NCI-H345 treated with DMSO at 0.1 percent for 48 hours (cell line): ENCODE measurements around the gene ACAP3.

ENCODE experiments used
- DNase-seq: peaks from one replicate; lab custom pipeline; 2025; ENCODE audit not compliant: unreplicated experiment; lab: John Stamatoyannopoulos, UW

The ACAP3 gene

DNA sequence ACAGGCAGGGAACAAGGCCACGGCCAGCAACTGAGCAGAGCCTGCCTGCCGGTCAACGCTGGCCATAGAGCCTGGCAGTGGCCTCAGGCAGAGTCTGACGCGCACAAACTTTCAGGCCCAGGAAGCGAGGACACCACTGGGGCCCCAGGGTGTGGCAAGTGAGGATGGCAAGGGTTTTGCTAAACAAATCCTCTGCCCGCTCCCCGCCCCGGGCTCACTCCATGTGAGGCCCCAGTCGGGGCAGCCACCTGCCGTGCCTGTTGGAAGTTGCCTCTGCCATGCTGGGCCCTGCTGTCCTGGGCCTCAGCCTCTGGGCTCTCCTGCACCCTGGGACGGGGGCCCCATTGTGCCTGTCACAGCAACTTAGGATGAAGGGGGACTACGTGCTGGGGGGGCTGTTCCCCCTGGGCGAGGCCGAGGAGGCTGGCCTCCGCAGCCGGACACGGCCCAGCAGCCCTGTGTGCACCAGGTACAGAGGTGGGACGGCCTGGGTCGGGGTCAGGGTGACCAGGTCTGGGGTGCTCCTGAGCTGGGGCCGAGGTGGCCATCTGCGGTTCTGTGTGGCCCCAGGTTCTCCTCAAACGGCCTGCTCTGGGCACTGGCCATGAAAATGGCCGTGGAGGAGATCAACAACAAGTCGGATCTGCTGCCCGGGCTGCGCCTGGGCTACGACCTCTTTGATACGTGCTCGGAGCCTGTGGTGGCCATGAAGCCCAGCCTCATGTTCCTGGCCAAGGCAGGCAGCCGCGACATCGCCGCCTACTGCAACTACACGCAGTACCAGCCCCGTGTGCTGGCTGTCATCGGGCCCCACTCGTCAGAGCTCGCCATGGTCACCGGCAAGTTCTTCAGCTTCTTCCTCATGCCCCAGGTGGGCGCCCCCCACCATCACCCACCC lies 23.6 kb upstream of the ACAP3 start, which contains the start of gene TAS1R3:
TAS1R3 (plus strand) TSS at position 213 of the 898 bp plus-strand sequence; CDS start at position 279, 66 bp downstream.
- no peak for DNase-seq

DNA sequence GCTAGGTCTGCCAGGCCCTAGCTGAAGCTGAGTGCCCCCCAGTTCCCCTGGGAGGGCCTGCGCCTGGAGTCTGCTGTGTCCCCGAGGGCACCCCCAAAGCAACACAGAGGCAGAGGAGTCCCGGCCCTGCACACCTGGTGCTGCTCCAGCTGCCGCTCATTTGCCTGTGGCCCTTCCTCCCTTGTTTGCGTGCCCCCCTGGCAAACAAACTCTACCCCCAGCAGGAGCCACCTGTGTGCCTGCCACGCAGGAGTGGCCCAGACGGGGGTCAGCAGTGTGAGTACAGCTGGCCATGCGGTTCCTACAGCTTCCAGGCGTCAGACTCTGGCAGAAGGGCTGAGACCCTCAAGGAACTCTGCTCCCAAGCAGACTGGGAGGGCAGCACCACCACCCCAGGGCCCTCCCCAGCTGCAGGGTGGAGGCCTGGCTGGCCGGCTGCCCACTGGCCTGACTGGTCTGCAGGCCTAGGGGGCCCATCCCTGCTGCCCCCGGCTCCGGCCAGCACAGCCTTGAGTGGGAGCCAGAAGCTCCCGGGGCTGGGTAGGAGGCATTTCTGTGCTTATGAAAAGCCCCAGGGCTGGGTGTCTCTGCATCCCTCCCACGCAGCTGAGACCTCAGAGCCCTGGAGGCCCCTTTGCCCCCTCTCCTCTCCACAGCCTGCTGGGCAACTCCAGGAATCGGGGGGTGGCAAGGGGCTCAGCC lies 22.8 kb upstream of the ACAP3 start:
- DNase-seq: no peak

DNA sequence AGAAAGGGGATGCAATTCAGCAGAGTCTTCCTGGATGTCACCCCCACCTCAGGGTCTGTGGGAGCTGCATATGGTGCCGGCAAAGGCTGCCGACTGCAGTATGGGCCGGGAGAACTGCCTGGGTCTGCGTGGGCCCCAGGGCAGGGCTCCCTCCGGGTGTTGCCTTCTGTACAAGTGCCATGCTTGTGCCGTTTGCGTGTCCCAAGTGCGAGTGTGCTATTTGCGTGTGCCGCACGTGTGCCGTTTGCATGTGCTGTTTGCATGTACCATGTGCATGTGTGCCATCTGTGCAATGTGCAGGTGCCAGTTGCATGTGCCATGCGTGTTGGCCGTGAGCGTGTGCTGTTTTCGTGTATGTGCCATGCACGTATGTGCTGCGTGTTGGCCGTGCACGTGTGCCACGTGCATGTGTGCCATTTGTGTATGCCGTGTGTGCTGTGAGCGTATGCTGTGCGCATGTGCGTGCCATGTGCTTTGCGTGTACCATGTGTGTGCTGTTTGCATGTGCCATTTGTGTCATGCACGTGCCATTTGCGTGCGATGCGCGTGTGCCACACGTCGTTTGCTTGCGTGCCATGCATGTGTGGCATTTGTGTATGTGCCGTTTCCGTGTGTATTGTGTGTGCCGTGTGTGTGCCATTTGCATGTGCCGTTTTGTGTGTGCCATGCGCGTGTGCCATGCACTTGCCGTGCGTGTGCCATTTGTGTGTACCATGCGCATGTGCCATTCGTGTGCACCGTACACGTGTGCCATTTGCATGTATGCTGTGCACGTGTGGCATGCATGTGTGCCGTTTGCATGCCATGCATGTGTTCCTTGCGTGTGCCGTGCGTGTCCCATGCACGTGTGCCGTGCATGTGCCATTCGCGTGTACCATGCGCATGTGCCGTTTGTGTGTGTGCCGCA lies 21.8 kb upstream of the ACAP3 start:
- DNase-seq: no peak

DNA sequence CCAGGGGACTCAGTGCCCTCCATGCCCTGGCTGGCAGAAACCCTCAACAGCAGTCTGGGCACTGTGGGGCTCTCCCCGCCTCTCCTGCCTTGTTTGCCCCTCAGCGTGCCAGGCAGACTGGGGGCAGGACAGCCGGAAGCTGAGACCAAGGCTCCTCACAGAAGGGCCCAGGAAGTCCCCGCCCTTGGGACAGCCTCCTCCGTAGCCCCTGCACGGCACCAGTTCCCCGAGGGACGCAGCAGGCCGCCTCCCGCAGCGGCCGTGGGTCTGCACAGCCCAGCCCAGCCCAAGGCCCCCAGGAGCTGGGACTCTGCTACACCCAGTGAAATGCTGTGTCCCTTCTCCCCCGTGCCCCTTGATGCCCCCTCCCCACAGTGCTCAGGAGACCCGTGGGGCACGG lies 20.5 kb upstream of the ACAP3 start:
- DNase-seq: no peak

DNA sequence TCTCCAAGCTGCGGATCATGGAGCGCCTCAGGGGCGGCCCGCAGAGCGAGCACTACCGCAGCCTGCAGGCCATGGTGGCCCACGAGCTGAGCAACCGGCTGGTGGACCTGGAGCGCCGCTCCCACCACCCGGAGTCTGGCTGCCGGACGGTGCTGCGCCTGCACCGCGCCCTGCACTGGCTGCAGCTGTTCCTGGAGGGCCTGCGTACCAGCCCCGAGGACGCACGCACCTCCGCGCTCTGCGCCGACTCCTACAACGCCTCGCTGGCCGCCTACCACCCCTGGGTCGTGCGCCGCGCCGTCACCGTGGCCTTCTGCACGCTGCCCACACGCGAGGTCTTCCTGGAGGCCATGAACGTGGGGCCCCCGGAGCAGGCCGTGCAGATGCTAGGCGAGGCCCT lies 19.6 kb upstream of the ACAP3 start:
- no peak for DNase-seq

DNA sequence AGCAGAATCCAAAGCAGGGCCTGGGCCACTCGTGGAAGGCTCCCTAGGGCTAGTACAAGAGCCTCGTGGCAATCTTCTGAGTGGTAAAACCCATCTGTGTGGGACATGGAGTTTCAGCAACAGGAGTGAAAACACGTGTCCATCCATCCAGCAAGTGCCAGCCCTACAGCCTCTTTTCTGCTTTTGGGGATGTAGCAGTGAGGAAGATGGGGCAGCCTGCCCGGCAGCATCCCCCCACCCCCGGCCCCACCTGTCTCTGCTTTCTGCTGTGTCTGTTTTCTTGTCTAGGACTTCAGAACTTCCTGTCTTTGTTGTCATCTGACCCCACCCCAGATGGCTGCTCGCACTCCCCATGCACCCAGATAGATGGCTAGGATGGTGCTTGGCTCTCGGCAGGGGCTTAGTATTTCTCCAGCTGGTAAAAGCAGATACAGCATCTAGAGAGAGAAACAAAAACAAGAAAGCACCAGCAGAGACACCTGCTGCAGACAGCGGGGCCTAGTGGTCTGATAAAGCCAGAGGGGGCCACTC lies 18.4 kb upstream of the ACAP3 start:
- no peak for DNase-seq

DNA sequence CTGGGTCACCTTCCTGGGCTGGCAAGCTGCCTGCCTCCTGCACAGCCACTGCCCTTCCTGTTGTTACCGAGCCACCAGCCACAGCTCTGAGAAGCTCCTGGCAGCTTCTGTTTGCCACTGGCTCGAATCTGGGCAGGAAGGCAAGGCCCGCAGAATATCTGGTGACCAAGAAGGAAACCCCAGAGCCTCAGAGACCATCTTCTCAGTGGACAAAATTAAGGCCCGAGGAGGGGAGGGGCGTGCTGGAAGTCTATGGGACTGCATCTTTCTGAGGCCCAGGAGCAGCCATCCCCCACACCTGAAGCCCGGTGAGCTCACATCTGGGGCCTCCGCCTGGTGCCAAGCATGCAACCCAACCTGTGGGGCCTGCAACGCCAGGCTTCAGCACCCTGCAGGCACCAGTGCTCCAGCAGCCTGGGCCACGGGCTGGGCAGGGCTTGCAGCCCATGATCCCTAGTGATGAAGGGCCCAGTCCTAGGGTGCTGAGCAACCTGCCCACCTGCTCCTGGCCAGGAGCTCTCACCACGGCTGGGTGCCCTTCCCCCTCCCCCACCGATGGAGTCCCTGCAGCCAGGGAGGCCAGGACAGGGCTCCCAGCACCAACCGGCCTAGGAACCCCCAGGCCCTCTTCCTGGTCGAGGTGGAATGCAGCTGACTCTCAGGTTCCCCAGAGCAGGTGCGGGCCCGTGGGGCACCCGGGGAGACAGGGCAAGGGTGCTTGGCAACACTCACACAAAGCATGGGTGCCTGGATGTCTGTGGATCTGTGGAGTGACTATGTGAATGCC lies 17.8 kb upstream of the ACAP3 start:
- DNase-seq: no peak

DNA sequence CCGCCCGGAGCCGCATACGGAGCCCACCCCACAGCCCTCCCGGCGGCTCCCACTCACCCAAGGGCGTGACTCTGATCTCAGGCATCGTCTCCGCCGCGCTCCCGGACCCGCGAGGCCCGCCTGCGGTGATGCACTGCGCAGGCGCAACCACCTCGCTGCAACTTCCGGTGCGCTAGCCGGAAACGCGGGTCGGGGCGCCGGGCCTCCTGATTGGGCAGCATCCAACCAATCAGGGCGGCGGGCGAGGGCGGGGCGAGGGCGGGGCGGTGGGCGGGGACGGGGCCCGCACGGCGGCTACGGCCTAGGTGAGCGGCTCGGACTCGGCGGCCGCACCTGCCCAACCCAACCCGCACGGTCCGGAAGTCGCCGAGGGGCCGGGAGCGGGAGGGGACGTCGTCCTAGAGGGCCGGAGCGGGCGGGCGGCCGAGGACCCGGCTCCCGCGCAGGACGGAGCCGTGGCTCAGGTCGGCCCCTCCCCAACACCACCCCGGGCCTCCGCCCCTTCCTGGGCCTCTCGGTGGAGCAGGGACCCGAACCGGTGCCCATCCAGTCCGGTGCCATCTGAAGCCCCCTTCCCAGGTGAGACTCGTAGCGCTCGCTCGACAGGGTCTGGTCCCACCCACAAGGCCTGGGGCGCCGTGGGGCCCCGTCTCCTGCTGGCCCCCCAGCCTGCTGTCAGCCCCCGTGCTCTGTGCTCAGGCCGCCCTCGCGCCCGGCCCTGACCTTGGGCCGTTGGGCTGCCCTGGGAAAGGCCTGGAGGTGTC lies 17.0 kb upstream of the ACAP3 start, which contains the start of the genes CPTP and INTS11:
CPTP (plus strand) TSS at position 279 of the 764 bp plus-strand sequence. CDS start 2,109 bp downstream, outside the sequence.
INTS11 (minus strand) TSS at position 137 of the 764 bp plus-strand sequence; CDS start at position 85, 52 bp downstream.
- peak; percentile 87 for DNase-seq

DNA sequence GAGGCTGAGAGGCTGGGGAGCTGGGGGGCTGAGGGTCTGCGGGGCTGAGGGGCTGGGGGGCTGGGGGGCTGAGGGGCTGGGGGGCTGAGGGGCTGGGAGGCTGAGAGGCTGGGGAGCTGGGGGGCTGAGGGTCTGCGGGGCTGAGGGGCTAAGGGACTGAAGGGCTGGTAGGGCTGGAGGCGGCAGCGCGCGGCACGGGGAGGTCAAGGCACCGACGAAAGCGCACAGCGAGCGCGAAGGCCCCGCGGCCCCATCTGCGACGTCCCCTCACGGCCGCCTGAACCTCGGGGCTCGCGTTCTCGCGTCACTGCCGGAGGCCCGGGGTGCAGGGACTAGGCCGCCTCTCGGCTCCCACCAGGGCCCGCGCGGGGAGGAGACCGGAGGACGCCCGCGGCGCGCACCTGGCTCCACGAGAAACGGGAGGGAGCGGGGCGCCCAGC lies 16.4 kb upstream of the ACAP3 start:
- DNase-seq: no peak

DNA sequence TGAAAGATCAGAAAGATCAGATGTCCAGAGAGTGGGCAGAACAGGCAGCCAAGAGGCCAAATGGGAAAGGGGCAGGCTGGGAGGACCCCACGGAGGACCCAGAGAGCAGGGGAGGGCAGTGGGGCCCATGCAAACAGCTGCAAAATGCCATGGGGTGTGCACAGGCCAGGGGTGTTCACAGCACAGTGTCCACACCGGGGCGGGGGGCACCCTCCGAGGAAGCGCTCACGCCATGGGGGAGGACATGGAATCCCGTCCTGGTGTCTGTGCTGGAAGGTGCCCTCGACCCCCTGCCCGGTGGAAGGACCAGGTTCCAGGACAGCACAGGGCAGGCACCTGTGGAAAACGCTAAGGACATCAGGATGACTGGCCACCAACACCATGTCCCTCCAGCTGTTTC lies 15.2 kb upstream of the ACAP3 start:
- DNase-seq: no peak

DNA sequence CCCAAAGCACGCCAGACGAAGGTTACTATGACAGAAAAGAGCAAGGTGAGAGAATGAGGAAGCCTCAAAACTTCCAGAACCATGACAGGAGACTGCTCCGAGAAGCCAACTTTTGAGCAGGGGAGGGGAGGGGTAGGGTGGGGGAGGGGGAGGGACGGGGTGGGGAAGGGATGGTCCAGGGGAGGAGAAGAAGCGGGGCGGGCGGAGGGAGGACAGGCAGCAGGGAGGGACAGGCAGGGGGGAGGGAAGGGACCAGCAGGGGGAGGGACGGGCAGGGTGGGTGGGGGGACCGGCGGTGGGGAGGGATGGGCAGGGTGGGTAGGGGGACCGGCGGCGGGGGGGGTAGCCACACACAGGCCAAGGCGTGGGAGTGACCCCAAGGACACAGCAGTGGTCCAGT lies 14.7 kb upstream of the ACAP3 start:
- DNase-seq: no peak

DNA sequence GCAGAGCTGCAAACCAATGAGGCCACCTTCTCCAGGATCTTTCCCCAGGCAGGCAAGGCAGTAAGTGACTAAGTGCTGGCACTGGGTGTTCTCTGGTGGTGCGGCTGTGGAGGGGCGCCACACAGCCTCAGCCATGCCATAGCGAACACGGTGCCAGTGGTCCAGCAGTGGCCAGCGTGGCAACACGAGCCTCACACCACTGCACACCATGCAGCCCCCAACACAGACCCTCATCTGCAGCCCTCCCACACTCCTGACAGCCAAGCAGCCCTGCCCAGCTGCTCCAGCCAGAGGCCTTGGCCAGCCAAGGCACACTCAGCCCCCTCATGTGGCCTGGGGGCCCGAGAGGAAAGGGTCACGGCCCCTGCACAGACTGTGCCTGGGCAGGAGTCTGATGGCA lies 13.7 kb upstream of the ACAP3 start:
- no peak for DNase-seq

DNA sequence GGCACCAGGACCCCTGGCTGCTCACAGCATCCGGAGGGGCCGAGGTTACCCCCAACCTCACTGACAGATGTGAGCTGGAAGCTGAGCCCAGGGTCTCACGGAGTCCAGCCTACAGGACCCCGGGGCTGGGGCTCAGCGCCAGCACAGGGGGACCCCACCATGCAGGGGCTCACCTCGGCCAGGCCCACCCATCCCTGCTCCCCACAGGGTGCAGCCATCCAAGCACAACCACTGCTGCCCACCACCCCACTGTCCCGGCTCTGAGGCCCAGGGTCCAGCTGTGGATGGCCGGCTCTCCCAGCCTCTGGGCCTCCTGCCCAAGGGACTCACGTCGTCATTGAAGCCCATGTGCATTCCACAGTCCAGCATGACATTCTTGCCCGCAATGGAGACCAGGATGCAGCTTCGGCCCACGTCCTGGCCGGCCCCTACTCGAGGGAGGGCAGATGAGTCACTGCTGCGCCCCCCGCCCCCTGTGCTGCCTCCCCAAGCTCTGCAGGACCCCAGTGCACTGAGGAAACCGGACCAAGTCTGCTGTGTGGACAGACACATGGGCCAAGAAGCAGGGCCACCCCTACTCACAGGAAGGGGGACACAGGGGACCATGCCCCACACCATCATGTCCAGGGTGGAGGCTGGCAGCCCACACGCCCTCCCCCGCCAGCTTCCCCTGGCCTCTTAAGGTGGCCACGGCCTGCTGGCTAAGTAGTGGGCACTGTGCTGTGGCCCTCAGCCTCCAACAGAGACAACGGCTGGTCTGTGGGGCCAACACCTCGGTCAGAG lies 13.1 kb upstream of the ACAP3 start:
- DNase-seq: no peak

DNA sequence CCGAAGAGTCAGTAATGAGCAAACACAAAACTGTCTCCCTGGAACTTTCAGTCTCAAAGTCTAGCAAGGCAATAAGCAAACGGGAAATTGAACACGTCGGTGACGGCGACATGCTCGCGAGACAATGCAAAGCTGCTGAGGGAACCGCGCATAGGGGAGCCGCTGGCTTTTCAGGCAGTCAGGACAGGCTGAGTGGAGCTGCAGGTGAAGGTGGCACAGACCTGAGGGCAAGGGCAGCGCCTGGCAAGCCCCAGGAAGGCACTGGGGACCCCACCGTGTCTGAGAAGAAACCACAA lies 11.9 kb upstream of the ACAP3 start:
- DNase-seq: no peak

DNA sequence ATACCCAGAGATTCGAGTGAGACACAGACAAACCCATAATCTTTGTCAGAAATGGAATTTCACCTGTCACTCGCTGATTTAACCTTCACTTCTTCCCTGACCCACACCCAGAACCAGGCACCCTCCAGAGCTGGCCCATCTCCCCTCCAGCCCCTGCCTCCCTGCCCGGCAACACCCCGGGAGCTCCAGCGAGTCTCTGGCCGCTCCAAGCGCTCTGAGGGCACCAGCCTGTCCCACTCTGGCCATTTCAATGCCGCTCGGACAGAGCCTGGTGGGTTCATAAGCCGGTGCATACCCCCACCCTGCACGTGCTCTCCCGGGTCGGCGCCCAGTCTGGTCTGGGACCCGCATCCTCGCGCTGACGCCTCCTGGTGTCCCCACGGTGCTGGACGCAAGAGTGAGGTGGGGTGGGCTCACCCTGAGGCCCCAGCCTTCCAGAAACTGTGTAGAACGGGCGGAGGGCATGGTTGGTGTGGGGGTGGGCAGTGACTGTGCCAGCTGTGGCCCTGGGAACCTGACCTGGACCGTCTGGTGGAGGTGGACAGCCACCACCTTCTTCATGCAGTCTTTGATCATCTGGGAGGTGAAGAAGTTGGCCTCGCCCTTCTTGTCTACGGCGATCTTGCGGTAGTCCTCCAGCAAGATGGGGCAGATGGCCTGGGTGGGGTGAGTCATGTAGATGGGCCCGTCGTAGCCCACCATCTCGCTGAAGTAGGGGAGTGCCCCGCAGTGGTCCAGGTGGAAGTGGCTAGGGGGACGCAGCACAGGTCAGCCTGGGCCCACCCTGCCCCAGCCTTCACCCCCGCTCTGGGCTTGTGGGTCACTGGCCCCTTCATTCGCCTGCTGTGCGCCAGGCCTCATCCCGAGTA lies 11.3 kb upstream of the ACAP3 start:
- DNase-seq: no peak

DNA sequence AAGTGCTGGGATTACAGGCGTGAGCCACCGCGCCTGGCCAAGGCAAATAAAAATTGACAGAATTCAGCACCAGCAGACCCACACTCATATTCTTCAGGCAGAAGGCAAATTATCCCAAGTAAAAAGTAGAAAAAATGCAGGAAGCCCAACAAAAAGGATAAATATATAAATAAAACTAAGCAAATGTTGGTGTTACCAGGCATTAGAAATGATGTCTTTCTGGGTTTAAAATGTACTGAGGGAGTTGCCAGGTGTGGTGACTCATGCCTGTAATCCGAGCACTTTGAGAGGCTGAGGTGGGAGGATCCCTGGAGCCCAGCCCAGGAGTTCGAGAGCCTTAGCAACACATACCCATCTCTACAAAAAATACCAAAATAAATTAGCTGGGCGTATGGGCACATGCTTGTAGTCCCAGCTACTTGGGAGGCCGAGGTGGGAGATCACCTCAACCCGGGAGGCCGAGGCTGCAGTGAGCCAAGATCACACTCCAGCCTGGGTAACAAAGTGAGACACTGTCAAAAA lies 10.5 kb upstream of the ACAP3 start:
- DNase-seq: peak; percentile 32

DNA sequence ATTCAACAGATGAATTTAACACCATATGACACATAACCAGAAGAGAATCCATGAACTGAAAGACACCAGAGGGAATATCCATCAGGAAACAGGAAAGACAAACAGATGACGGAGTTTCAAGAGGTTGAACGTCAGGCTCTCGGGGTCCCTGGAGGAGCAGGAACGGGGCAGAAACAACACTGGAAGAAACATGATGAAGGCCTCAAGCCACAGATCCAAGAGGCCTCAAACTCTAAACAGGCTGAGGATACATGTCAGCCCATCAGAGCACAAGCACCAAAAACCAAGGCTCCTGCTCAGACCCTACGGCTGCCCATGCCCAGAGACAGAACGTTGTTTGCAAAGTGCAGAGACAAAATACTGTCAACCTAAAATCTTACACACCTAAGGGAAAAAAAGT lies 9.7 kb upstream of the ACAP3 start:
- no peak for DNase-seq
